Endodermal cell (in vitro differentiated cells): Measurements from ENCODE around the gene THADA. TPM values are rescaled to one million over a fixed set of nuclear protein-coding genes. Genes with fewer than 3 reads are reported as not detected.
A peak's percentile ranks its signal among the peaks of the same experiment; 100 is the strongest.

Experiments used
- DNase-seq: peaks from one replicate; pipeline ENCODE4 v3.0.0-alpha.2; 2017
- H3K27ac ChIP-seq: 2 replicates; pipeline ENCODE4 v1.5.1; 2013; ENCODE audit warnings: mild to moderate bottlenecking, low read depth, low read length, moderate library complexity
- H3K27me3 ChIP-seq: 2 replicates; pipeline ENCODE4 v1.6.1; 2013; ENCODE audit warnings: mild to moderate bottlenecking, low read length, moderate library complexity; ENCODE audit not compliant: insufficient read depth, control insufficient read depth, poor library complexity, severe bottlenecking
- H3K36me3 ChIP-seq: 2 replicates; pipeline ENCODE4 v1.7.0; 2013; ENCODE audit warnings: mild to moderate bottlenecking, low read length, moderate library complexity; ENCODE audit not compliant: control insufficient read depth, insufficient read depth
- H3K4me1 ChIP-seq: one replicate; pipeline ENCODE4 v1.7.0; 2013; ENCODE audit warnings: low read length; ENCODE audit not compliant: control insufficient read depth, insufficient read depth
- H3K4me3 ChIP-seq: 2 replicates; pipeline ENCODE4 v1.5.1; 2013; ENCODE audit warnings: mild to moderate bottlenecking, low read length, moderate library complexity
- H3K9ac ChIP-seq: 2 replicates; pipeline ENCODE4 v1.6.1; 2013; ENCODE audit warnings: mild to moderate bottlenecking, low read length, moderate library complexity; ENCODE audit not compliant: poor library complexity, severe bottlenecking; ENCODE audit errors: extremely low read depth
- H3K9me3 ChIP-seq: 2 replicates; pipeline ENCODE4 v1.6.1; 2013; ENCODE audit warnings: mild to moderate bottlenecking, low read length, moderate library complexity; ENCODE audit not compliant: control insufficient read depth
- H3K27ac Mint-ChIP-seq: 2 replicates; pipeline ENCODE4 v1.8.0; 2020; ENCODE audit warnings: mixed read lengths
- H3K27me3 Mint-ChIP-seq: 2 replicates; pipeline ENCODE4 v1.8.0; 2021; ENCODE audit warnings: mild to moderate bottlenecking, mixed read lengths; ENCODE audit not compliant: insufficient read depth
- H3K36me3 Mint-ChIP-seq: 2 replicates; pipeline ENCODE4 v1.8.0; 2020; ENCODE audit warnings: low read depth, mixed read lengths
- H3K4me1 Mint-ChIP-seq: 2 replicates; pipeline ENCODE4 v1.8.0; 2020; ENCODE audit warnings: mixed read lengths
- H3K4me3 Mint-ChIP-seq: 2 replicates; pipeline ENCODE4 v1.8.0; 2020; ENCODE audit warnings: mild to moderate bottlenecking, moderate library complexity, mixed read lengths
- H3K9me3 Mint-ChIP-seq: 2 replicates; pipeline ENCODE4 v1.8.0; 2020; ENCODE audit warnings: mild to moderate bottlenecking, mixed read lengths
- CTCF ChIP-seq: fragments of 200-600 bp; sonication (generic); conservative IDR thresholded peaks from 2 replicates; pipeline ENCODE4 v1.5.0; 2021; ENCODE audit warnings: antibody characterized with exemption, mild to moderate bottlenecking
- WGBS, 2 experiments: methylation state at CpG; one replicate each; pipeline versions ENCODE4 v1.1.5 to v1.1.7; 2013; ENCODE audit warnings: missing lambda C conversion rate in 2 of 2, mixed read lengths in 1 of 2; ENCODE audit not compliant: insufficient coverage in 1 of 2, insufficient read length in 1 of 2; 5-methylcytosine and 5-hydroxymethylcytosine counted together
- total RNA-seq, 2 donors: library from RNA; stranded (reverse); fragmentation: NEBNext Ultra II Directional in 1 of 2; extraction: Animal tissue kit (Norgen Biotek cat#: 25700) in 1 of 2; gene quantifications; 2 replicates in 1 of 2; 3 replicates in 1 of 2; pipeline ENCODE4 v1.2.1, GENCODE V29; 2021

Gene THADA
- total RNA-seq, 2 donors from 2014 or later: 32.8 to 35.0 TPM

DNA sequence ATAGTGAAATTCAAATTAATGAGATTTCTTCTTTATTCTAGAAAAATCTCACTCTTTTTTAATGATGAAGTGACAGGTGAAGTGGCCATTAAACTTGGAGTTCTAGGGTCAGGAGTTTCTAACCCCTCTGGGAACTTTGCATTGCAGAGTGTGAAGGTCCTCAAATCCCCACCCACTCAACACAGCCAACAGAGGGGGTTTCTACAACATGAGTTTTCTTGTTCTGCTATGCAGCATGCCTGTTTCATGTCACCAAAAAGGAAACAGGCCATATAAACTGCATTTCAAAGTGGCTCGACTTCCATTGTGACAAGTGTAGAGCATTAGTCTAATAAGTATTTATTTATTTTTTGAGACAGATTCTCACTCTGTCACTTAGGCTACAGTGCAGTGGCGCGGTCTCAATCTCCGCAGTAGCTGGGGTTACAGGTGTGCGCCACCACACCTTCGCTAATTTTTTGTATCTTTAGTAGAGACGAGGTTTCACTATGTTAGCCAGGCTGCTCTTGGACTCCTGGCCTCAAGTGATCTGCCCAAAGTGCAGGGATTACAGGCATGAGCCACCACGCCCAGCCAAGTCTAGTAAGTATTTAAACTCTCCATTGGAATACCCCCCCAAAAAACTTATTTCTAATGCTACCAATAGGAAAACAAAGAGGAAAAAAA is 223.3 kb downstream of the THADA start:
- DNase-seq: no peak
- no peaks in the 10 kb centered on the region for H3K4me1 ChIP-seq

DNA sequence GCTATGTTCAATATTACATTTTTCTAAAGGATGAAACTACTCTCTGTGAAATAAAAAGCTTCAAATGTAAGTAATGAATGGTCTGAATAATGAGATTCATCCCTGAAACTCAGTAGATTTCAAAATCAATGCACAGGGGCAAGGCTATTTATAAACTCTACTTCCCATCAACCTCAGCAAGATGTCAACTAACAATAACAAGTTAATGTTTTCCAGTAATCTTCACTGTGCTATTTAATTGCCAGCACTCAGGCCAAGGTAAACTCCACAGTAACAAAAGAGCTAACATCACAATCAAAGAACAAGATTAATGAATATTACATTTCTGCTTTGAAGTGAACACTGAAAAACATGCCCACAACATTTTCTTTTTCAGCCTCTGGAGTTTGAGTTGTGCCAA is 225.1 kb downstream of the THADA start:
- H3K4me1 Mint-ChIP-seq: peaks cover 19% of the 10 kb centered on the region
- Histone ChIP-seq H3K27ac (no peak overlapping the region), H3K27me3 (peaks cover 10% of the 10 kb centered on the region), H3K4me3 (no peak overlapping the region), H3K9me3 (no peaks in the 10 kb centered on the region), H3K9ac (no peak overlapping the region), H3K4me1 (no peaks in the 10 kb centered on the region), H3K36me3 (no peaks in the 10 kb centered on the region)
- no peaks in the 10 kb centered on the region for H3K36me3 Mint-ChIP-seq
- no peak overlapping the region for H3K27ac Mint-ChIP-seq
- H3K9me3 Mint-ChIP-seq: no peaks in the 10 kb centered on the region
- no peak for DNase-seq
- peaks cover under 1% of the 10 kb centered on the region for H3K27me3 Mint-ChIP-seq
- TF ChIP-seq CTCF: no peak
- H3K4me3 Mint-ChIP-seq: no peak overlapping the region

More for the DNA sequence above, 223.3 kb downstream of the THADA start:
- no peaks in the 10 kb centered on the region for H3K27me3 ChIP-seq
- WGBS, 2 experiments: 94 to 98% methylated on average over 6 to 8 of the region's 8 CpGs
- peaks cover 27% of the 10 kb centered on the region for H3K4me1 Mint-ChIP-seq
- H3K4me3 ChIP-seq: no peak overlapping the region
- H3K27me3 Mint-ChIP-seq: no peaks in the 10 kb centered on the region
- H3K36me3 Mint-ChIP-seq: no peaks in the 10 kb centered on the region
- no peak overlapping the region for H3K27ac ChIP-seq
- H3K4me3 Mint-ChIP-seq: no peak overlapping the region
- no peaks in the 10 kb centered on the region for H3K36me3 ChIP-seq
- H3K9ac ChIP-seq: no peak overlapping the region
- H3K9me3 Mint-ChIP-seq: no peaks in the 10 kb centered on the region
- no peak overlapping the region for H3K27ac Mint-ChIP-seq
- no peaks in the 10 kb centered on the region for H3K9me3 ChIP-seq
- peak; percentile 51 for TF ChIP-seq CTCF

DNA sequence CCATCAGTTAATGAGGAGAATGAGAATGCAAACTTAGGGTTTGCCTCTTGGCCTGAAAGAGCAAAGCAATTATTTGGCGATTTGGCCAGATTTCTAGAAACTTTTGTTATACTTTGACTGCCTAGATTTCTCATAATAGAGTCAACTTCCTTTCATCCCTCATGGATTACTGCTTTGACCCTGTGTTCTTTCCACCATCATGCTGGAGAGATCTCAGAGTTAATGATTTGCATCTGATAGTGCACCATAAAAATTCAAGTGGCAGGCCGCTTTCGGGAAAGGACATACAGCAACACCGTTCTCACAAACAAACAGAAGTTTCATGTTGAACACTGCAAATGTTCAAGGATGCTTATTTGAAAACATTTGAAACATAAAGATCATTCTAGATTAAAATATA is 225.7 kb downstream of the THADA start:
- Histone ChIP-seq H3K27me3 (peaks cover 16% of the 10 kb centered on the region), H3K27ac (no peak overlapping the region), H3K4me1 (no peaks in the 10 kb centered on the region), H3K9me3 (no peaks in the 10 kb centered on the region), H3K4me3 (no peak overlapping the region), H3K36me3 (no peaks in the 10 kb centered on the region), H3K9ac (no peak overlapping the region)
- Mint-ChIP-seq H3K9me3 (no peaks in the 10 kb centered on the region), H3K27me3 (peaks cover 4% of the 10 kb centered on the region), H3K36me3 (no peaks in the 10 kb centered on the region), H3K4me1 (peaks cover 17% of the 10 kb centered on the region), H3K4me3 (no peak overlapping the region), H3K27ac (no peak overlapping the region)
- no peak for TF ChIP-seq CTCF
- DNase-seq: no peak
- 87 to 100% methylated on average over 1 to 4 of the region's 4 CpGs for WGBS, 2 experiments
